ENCODE data around the gene CSKMT.
"Not testable (repeated sequence)": the region's sequence is repeated elsewhere in the genome, so short reads cannot be mapped to it uniquely, and the experiment has no call there.

The CSKMT gene

DNA sequence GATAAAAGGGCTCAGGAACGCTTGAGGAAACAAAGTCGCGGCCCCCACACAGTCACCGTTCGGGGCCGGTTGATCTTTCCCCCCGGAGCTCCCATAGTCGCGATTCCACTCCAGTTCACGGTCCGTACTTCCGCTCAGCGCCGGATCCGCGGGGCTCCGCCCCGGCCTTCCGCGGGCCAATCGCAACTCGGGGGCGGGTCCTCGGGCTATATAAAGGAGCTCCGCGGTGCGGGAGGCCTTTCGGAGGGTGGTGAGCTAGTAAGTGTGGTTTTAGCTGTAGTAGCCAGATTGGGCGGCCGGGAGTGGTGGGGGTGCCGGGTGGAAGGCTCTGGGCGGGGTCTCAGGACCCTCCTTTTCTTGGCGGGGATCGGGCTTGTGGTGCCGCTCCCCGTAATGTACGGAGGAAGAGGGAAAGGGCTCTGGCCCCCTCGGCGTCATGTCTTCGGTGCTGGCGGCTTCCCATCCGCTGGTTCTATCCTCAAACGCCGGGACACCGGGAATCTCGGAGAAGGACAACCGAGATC, at the start of gene CSKMT, which contains the start of gene C11orf98:
Gene CSKMT (plus strand): TSS at position 238 of the 524 bp plus-strand sequence. CDS start 568 bp downstream, outside the sequence.
Gene C11orf98 (minus strand): TSS at position 136 of the 524 bp plus-strand sequence. CDS start 41 bp downstream, at position 95.
- H3K4me2 ChIP-seq (ENCODE audit: low read length) = peak within 1 kb of the TSS; percentile 94
- no peaks in the 10 kb centered on the region for H4K20me1 ChIP-seq (ENCODE audit: insufficient read depth, low read length)
- H3K27ac ChIP-seq (ENCODE audit: low read depth, low read length, poor library complexity, severe bottlenecking) = peak within 1 kb of the TSS; percentile 93
- H2AFZ ChIP-seq (ENCODE audit: low read length) = no peak within 1 kb of the TSS
- no peaks in the 10 kb centered on the region for H3K27me3 ChIP-seq (ENCODE audit: insufficient read depth, low read length)
- TF ChIP-seq EZH2 (IDR thresholded peaks at IDR 0.05; ENCODE audit: borderline replicate concordance, low read length) = no peak
- TF ChIP-seq CTCF (IDR thresholded peaks at IDR 0.05; ENCODE audit: low read length) = no peak
- H3K4me1 ChIP-seq (ENCODE audit: insufficient read depth, low read length, severe bottlenecking) = peaks cover 43% of the 10 kb centered on the region
- no peaks in the 10 kb centered on the region for H3K9me3 ChIP-seq (ENCODE audit: low read length)
- peak within 1 kb of the TSS; percentile 99 for H3K9ac ChIP-seq (ENCODE audit: low read length)
- H3K36me3 ChIP-seq (ENCODE audit: insufficient read depth, low read length) = peaks cover 54% of the 10 kb centered on the region
- H3F3A ChIP-seq (ENCODE audit: insufficient read depth, low read length) = no peaks in the 10 kb centered on the region
- peaks cover 11% of the 10 kb centered on the region; the same call in 1 of the 2 replicates for H3K79me2 ChIP-seq (ENCODE audit: insufficient read depth, low read length)
- H3K9me2 ChIP-seq (ENCODE audit: low read depth, low read length) = no peaks in the 10 kb centered on the region
- H3K4me3 ChIP-seq (ENCODE audit: low read depth, low read length, poor library complexity, severe bottlenecking) = peak within 1 kb of the TSS; percentile 94

GRCh38 chr11:62615521-62615920, 49.6 kb upstream of the CSKMT start:
- Histone ChIP-seq H3K79me2 (ENCODE audit: insufficient read depth, low read length) (no peaks in the 10 kb centered on the region; the same call in 1 of the 2 replicates), H3K36me3 (ENCODE audit: insufficient read depth, low read length) (peaks cover 24% of the 10 kb centered on the region), H3K4me1 (ENCODE audit: insufficient read depth, low read length, severe bottlenecking) (peaks cover 16% of the 10 kb centered on the region), H2AFZ (ENCODE audit: low read length) (no peak overlapping the region), H3K9ac (ENCODE audit: low read length) (no peak overlapping the region), H3K9me3 (ENCODE audit: low read length) (no peaks in the 10 kb centered on the region), H3K4me2 (ENCODE audit: low read length) (no peak overlapping the region), H4K20me1 (ENCODE audit: insufficient read depth, low read length) (no peaks in the 10 kb centered on the region), H3K27me3 (ENCODE audit: insufficient read depth, low read length) (no peaks in the 10 kb centered on the region), H3K4me3 (ENCODE audit: low read depth, low read length, poor library complexity, severe bottlenecking) (no peak overlapping the region), H3K27ac (ENCODE audit: low read depth, low read length, poor library complexity, severe bottlenecking) (no peak overlapping the region), H3K9me2 (ENCODE audit: low read depth, low read length) (no peaks in the 10 kb centered on the region), H3F3A (ENCODE audit: insufficient read depth, low read length) (no peaks in the 10 kb centered on the region)
- TF ChIP-seq CTCF (IDR thresholded peaks at IDR 0.05; ENCODE audit: low read length) (no peak), EZH2 (IDR thresholded peaks at IDR 0.05; ENCODE audit: borderline replicate concordance, low read length) (no peak)

GRCh38 chr11:62616957-62617356, 48.2 kb upstream of the CSKMT start:
- H3K27ac ChIP-seq (ENCODE audit: low read depth, low read length, poor library complexity, severe bottlenecking); H4K20me1 ChIP-seq (ENCODE audit: insufficient read depth, low read length); H2AFZ ChIP-seq (ENCODE audit: low read length); H3K4me1 ChIP-seq (ENCODE audit: insufficient read depth, low read length, severe bottlenecking); H3K9me2 ChIP-seq (ENCODE audit: low read depth, low read length); H3K79me2 ChIP-seq (ENCODE audit: insufficient read depth, low read length); H3F3A ChIP-seq (ENCODE audit: insufficient read depth, low read length); H3K4me3 ChIP-seq (ENCODE audit: low read depth, low read length, poor library complexity, severe bottlenecking); H3K27me3 ChIP-seq (ENCODE audit: insufficient read depth, low read length); H3K4me2 ChIP-seq (ENCODE audit: low read length); H3K9me3 ChIP-seq (ENCODE audit: low read length); H3K9ac ChIP-seq (ENCODE audit: low read length): not testable (repeated sequence)
- peaks cover 23% of the 10 kb centered on the region for H3K36me3 ChIP-seq (ENCODE audit: insufficient read depth, low read length)

DNA sequence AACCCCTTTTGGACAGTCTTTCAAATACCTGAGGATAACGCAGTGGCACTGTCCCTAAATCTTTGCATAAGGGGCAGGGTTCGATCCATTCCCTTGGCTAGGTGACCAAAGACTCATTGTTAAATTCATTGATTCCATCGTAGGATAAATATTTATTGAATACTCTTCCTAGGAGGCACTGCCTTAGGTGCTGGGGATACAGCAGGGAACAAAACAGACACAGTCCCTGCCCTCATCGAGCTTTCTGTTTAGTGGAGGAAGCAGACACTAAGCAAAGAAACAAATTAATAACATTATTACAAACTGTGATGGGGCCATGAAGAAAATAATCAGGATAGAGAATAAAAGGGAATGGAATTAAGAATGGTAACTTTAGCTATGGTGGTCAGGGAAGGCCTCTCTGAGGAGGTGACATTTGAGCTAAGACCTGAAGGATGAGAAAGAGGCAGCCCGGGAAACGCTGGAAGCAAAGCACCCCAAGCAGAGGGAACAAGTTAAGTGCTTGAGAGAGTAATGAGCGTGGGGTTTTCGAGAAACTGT, 44.0 kb upstream of the CSKMT start:
- Histone ChIP-seq H3K79me2 (ENCODE audit: insufficient read depth, low read length) (peaks cover 8% of the 10 kb centered on the region), H3K4me1 (ENCODE audit: insufficient read depth, low read length, severe bottlenecking) (peaks cover 14% of the 10 kb centered on the region), H3K4me3 (ENCODE audit: low read depth, low read length, poor library complexity, severe bottlenecking) (peak overlapping the region; percentile 96), H3K27ac (ENCODE audit: low read depth, low read length, poor library complexity, severe bottlenecking) (peak overlapping the region; percentile 81), H3K4me2 (ENCODE audit: low read length) (peak overlapping the region; percentile 92), H2AFZ (ENCODE audit: low read length) (no peak overlapping the region), H3K36me3 (ENCODE audit: insufficient read depth, low read length) (peaks cover 35% of the 10 kb centered on the region), H3K9me2 (ENCODE audit: low read depth, low read length) (no peaks in the 10 kb centered on the region), H3K9me3 (ENCODE audit: low read length) (no peaks in the 10 kb centered on the region), H3K27me3 (ENCODE audit: insufficient read depth, low read length) (no peaks in the 10 kb centered on the region), H3F3A (ENCODE audit: insufficient read depth, low read length) (peaks cover 7% of the 10 kb centered on the region; the same call in 1 of the 2 replicates), H3K9ac (ENCODE audit: low read length) (peak overlapping the region; percentile 99), H4K20me1 (ENCODE audit: insufficient read depth, low read length) (no peaks in the 10 kb centered on the region)
- no peak for TF ChIP-seq EZH2 (IDR thresholded peaks at IDR 0.05; ENCODE audit: borderline replicate concordance, low read length)
- no peak for TF ChIP-seq CTCF (IDR thresholded peaks at IDR 0.05; ENCODE audit: low read length)

Measured in OCI-LY1 (cell line).